HG03378 (cell line): ENCODE results near the gene ST8SIA3.

Experiments used
- ATAC-seq: cut with Tn5 transposase; IDR thresholded peaks from one replicate; pipeline ENCODE4 v1.9.1; 2021; ENCODE audit warnings: mild to moderate bottlenecking, moderate library complexity; ENCODE audit not compliant: unreplicated experiment

ST8SIA3 gene

DNA sequence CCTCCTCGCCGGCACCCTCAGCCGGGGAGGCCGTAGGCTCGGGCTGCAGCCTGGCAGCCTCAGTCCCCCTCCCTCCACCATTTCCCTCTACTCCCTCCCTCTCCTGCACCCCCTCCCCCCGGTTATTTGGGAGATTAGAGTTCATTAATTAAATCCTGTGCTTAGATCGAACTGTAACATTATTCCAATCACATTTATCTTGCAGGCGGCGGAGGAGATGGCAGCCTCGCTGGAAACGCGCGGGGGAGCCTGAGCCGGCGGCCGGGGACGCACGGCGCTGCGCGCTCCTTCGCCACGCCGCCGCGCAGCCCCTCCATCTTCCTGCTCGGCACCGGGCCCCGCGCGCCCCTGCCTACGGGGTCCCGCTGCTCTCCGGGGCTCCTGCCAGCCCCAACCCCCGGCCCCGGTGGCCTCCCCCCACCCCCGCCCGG, at the start of gene ST8SIA3:
Gene ST8SIA3, plus strand, starts transcription at position 287 of the 431 bp plus-strand sequence. CDS start 290 bp downstream, outside the sequence.
- no peak for ATAC-seq

DNA sequence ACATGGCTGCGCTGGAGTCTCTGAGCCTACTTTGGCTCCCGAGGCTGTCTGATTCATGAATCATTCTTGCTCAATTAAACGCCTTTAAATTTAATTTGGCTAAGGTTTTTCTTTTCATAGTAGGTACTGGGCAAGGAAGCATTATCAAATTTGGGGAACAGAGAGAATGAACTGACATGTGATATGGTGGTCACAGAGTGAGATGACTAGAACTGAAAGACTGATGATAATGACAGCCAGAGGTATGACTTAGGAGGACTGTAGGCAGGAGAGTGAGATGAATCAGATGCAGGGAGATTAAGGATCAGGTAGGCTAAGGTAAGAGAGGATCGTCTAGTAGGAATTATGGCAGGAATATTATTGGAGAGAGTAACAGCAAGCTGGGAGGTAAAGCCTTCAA, 40.9 kb upstream of the ST8SIA3 start:
- ATAC-seq = no peak

- no peak for ATAC-seq
These were observed 39.8 kb upstream of the ST8SIA3 start for GRCh38 chr18:57312346-57313144.

DNA sequence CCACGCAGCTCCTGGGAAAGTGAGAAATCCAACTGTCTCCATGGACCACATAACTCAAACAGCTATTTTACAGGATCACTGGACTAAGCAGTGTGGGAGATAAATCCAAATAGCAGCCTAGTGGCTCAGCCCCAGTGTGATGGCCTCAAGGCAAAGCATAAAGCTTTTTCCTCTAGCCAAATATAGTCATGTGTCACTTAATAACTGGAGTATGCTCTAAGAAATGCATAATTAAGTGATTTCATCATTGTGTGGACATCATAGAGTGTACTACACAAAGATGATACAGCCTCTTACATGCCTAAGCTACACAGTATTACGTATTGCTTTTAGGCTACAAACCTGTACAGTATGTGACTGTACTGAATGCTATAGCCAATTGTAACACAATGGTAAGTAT, 31.8 kb upstream of the ST8SIA3 start:
- ATAC-seq = no peak

DNA sequence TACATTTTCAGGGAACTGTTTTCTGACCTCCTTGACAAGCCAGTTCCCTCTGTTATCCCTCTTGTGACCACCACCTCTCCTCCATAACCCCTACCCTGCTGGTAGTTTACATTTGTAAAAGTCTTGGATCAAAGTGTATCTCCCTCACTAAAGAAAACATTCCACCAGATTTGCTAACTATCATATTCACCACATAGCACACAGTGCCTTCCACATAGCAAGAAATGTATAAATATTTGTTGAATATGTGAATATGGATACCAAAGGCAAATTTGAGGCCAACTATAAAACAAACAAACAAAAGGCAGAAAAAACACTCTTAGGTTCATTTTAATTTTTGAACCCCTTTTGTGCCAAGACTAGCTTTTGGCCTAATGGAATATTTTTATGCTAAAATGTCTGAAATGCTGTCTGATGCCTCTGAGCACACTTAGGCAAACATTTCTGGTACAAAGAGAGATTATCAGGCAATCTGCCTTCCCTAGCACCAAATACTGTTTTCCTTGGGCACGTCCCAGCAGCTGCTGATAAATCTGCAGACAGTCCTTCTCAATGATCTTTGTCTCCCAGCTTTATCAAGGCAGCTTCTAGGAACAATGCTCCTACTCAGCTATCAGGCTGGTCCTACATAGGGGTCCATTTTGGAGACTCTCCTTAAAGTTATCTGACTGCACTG, 26.7 kb upstream of the ST8SIA3 start:
- no peak for ATAC-seq

GRCh38 chr18:57326718-57327323, 25.5 kb upstream of the ST8SIA3 start:
- ATAC-seq = no peak

- ATAC-seq = no peak
These were observed 23.7 kb upstream of the ST8SIA3 start for GRCh38 chr18:57328665-57329064.

- ATAC-seq = no peak
These were observed 22.5 kb upstream of the ST8SIA3 start for GRCh38 chr18:57329856-57330255.

DNA sequence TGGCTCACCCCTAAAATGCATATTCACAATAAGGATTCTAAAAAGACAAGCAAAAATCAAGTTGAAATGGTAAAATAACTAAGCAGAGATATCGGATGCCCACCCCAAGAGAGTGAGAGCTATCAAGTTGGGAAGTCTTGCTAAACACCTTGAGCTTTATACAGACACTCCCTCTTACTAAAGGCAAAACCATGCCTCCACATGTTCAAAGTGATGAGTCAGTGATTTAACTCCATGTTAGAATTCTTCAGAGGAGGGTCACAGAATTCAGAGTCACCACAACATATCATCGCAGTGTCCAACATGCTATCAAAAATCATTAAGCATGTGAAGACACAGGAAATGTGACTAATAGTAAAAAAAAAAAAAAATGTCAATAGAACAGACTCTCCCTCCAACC, 20.6 kb upstream of the ST8SIA3 start:
- ATAC-seq = no peak

GRCh38 chr18:57333940-57334339, 18.4 kb upstream of the ST8SIA3 start:
- ATAC-seq = no peak

GRCh38 chr18:57334383-57334782, 18.0 kb upstream of the ST8SIA3 start:
- no peak for ATAC-seq

GRCh38 chr18:57336343-57336742, 16.0 kb upstream of the ST8SIA3 start:
- no peak for ATAC-seq

DNA sequence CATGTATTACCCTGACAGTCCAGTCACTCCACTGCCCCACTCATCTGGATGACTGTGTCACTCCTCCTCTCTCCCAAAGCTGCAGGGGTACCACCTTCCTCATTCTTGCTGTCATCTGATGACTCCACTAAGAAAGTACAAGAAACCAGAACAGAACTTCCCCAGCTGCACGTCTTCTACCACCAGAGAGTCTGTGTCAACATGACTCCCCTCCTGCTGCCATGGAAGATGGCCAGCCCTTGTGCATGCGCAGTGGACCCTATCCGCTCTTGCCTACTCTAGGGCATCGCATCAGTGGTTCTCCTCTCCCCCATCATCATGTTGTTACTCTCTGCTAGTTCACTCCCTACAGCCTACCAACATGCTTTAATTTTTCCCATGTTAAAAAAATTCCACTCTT, 14.5 kb upstream of the ST8SIA3 start:
- no peak for ATAC-seq

GRCh38 chr18:57343833-57344232, 8.5 kb upstream of the ST8SIA3 start:
- ATAC-seq = no peak

- no peak for ATAC-seq
These were observed 5.5 kb upstream of the ST8SIA3 start for GRCh38 chr18:57346876-57347275.

- no peak for ATAC-seq
These were observed 4.6 kb upstream of the ST8SIA3 start for GRCh38 chr18:57347784-57348183.

DNA sequence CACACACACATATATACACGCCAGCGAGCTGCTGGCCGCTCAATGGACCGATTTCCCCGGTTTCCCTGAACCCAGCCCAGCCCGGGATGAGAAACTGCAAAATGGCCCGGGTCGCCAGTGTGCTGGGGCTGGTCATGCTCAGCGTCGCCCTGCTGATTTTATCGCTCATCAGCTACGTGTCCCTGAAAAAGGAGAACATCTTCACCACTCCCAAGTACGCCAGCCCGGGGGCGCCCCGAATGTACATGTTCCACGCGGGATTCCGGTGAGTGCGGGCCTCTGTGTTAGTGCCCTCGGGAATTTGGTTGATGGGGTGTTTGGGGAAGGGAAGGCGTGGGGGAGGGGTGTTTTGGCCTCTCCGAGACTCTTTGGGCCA, 392 bp downstream of the ST8SIA3 start:
- no peak for ATAC-seq

GRCh38 chr18:57353137-57353939, 981 bp downstream of the ST8SIA3 start:
- ATAC-seq = no peak

- no peak for ATAC-seq
These were observed 1.6 kb downstream of the ST8SIA3 start for GRCh38 chr18:57353940-57354461.

DNA sequence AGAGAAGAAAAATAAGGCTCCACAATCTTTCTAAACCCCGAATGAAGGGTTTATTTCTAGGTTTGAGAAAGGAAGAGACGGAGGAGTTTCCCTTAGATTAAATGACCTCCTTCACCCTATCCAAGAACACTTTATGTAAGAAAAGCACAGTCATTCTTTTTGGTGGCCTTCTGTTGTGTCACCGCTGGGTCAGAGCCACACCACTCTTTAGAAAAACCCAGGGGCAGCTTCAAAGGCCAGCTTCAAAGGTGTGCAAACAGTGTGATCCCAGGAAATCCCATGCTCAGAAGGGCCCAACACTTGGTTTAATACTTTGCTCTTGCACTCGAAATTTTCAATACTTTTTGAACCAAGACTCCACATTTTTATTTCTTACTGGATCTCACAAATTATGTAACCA, 7.1 kb downstream of the ST8SIA3 start:
- ATAC-seq = no peak

DNA sequence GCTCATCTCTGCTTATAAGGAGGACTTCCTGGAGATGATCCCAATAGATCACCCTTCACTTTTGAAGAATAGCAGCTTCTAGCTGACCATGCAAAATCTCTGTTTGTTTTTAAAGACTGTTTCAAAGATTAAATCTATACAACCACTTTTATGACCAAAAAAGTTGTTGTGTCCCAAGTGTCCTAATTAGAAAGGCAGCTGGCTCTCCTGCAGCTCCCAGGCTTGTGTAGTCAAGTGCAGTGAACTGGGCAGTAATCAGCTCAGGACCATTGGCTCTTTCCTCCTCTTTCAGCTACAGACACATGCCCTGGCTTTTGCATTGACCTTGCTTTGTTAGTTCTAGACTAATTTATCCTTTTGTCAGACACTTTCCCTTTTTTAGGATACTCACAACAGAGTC, 10.4 kb downstream of the ST8SIA3 start:
- no peak for ATAC-seq
